Panc1 (cell line): ENCODE results near the gene DAB1. TPM values are rescaled to one million over a fixed set of nuclear protein-coding genes. Genes with fewer than 3 reads are reported as not detected.

Experiments
- ATAC-seq: fragments of 200-7000 bp; cut with Tn5 transposase; 2 replicates; pipeline ENCODE4 v1.9.1; 2020; ENCODE audit warnings: mild to moderate bottlenecking, moderate library complexity
- BruUV-seq: library from RNA; stranded (reverse); fragments of 400-500 nt; replicated peaks from 2 replicates; lab custom pipeline; 2021; lab: Mats Ljungman, UMichigan
- CTCF ChIA-PET: fragments of 300-600 bp; sonication (Branson Sonifier 250); formaldehyde crosslinking; loops from one replicate; lab custom pipeline; 2022; ENCODE audit warnings: antibody characterized with exemption; lab: Charles Lee
- POLR2A ChIA-PET: fragments of 300-600 bp; sonication (Branson Sonifier 250); formaldehyde crosslinking; loops from one replicate; lab custom pipeline; 2022; ENCODE audit warnings: antibody characterized with exemption; lab: Charles Lee
- DNase-seq: peaks from one replicate; pipeline ENCODE4 v3.0.0-alpha.2; 2010; ENCODE audit warnings: low read depth, low spot score
- H3K27ac ChIP-seq: 2 replicates; pipeline ENCODE4 v1.5.1; 2011; ENCODE audit warnings: mild to moderate bottlenecking, low read length, inconsistent platforms
- H3K27me3 ChIP-seq: fragments of 200-500 bp; sonication (Bioruptor generic); 2 replicates; pipeline ENCODE4 v1.6.0; 2014; ENCODE audit warnings: low read length, inconsistent platforms; ENCODE audit not compliant: control insufficient read depth, insufficient read depth
- H3K36me3 ChIP-seq: fragments of 200-500 bp; sonication (Bioruptor generic); 2 replicates; pipeline ENCODE4 v1.5.1; 2014; ENCODE audit warnings: inconsistent platforms, mild to moderate bottlenecking, low read length, moderate library complexity; ENCODE audit not compliant: control insufficient read depth, insufficient read depth
- H3K4me1 ChIP-seq: 2 replicates; pipeline ENCODE4 v1.5.1; 2011; ENCODE audit warnings: inconsistent platforms, mild to moderate bottlenecking, low read length, moderate library complexity; ENCODE audit not compliant: control insufficient read depth, insufficient read depth
- H3K4me3 ChIP-seq, 2 experiments: 2 replicates each; pipeline ENCODE4 v1.5.1; 2011 to 2012; ENCODE audit warnings: low read depth in 2 of 2, low read length in 2 of 2, mild to moderate bottlenecking in 2 of 2, inconsistent platforms in 1 of 2, moderate library complexity in 1 of 2
- H3K9me3 ChIP-seq: fragments of 200-500 bp; sonication (Bioruptor generic); 2 replicates; pipeline ENCODE4 v1.5.1; 2014; ENCODE audit warnings: low read depth, mild to moderate bottlenecking, inconsistent platforms, low read length, moderate library complexity; ENCODE audit not compliant: control insufficient read depth, insufficient read depth
- CTCF ChIP-seq: fragments of 450-650 bp; IDR thresholded peaks from 2 replicates; pipeline ENCODE4 v1.5.1; 2017; ENCODE audit warnings: mild to moderate bottlenecking
- POLR2AphosphoS5 ChIP-seq: IDR thresholded peaks from 2 replicates; pipeline ENCODE4 v1.6.1; 2012; ENCODE audit warnings: mild to moderate bottlenecking, low read depth, low read length, moderate library complexity
- SIN3A ChIP-seq: IDR thresholded peaks from 2 replicates; pipeline ENCODE4 v1.6.1; 2012; ENCODE audit warnings: low read depth, mild to moderate bottlenecking, low read length, moderate library complexity, borderline replicate concordance; ENCODE audit not compliant: insufficient read depth
- TCF7L2 ChIP-seq: IDR thresholded peaks from 2 replicates; pipeline ENCODE4 v1.6.1; 2011; ENCODE audit warnings: mild to moderate bottlenecking, low read depth, low read length, inconsistent platforms
- in situ Hi-C: cut with HindIII; loops from 2 replicates; pipeline ENCODE4 v1.10.0; 2016; ENCODE audit warnings: low sequenced_read_pairs, low pct_unique_long_range_greater_than_20kb
- intact Hi-C: fragments of 100-400 bp; cut with micrococcal nuclease; formaldehyde crosslinking; loops from one replicate; pipeline ENCODE4 v1.10.0; 2022; ENCODE audit not compliant: unreplicated experiment
- total RNA-seq: library from RNA; stranded (reverse); gene quantifications from one replicate; pipeline ENCODE4 v1.2.1, GENCODE V29; 2021; ENCODE audit not compliant: unreplicated experiment
- TF ChIP-seq, protein P1 (sequence below), 2 experiments: IDR thresholded peaks; 2 replicates each; pipeline ENCODE4 v1.6.1; 2011 to 2012; ENCODE audit warnings: low read depth in 2 of 2, control low read depth in 1 of 2, low read length in 1 of 2, mild to moderate bottlenecking in 1 of 2, moderate library complexity in 1 of 2; ENCODE audit not compliant: insufficient read depth in 1 of 2

The DAB1 gene
- total RNA-seq, 1 experiment from 2014 or later = 0.05 TPM

DNA sequence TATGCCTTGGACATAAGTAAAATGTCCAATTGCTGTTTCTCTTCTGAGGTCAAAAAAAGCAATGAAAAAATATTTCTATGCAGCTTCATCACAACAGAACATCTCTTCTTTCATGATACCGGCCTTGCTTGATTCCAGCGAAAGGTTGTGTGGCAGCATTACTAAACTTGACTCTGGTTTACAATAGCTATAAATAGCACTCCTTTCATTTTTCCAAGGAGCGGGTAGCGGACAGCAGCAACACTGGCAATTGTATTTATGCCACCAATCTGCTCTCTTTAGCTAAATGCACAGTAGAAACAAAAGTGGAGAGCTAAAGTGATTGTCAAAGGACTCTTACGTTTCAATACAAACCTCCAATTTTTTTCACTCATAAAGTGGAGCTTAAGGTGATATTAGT is 7.5 kb upstream of the DAB1 start:
- ChIA-PET CTCF (no interaction called here), POLR2A (interaction anchor here (0.7 kb wide), 1 partner anchor 1217 kb away, joined by 3 read pairs; no protein-coding TSS in a partner anchor)
- H3K27ac ChIP-seq = no peak overlapping the region
- no peak overlapping the region for H3K4me3 ChIP-seq
- H3K36me3 ChIP-seq = no peaks in the 10 kb centered on the region
- TF ChIP-seq POLR2AphosphoS5 (no peak), TCF7L2 (no peak), CTCF (no peak), SIN3A (no peak)
- TF ChIP-seq, protein P1, sequence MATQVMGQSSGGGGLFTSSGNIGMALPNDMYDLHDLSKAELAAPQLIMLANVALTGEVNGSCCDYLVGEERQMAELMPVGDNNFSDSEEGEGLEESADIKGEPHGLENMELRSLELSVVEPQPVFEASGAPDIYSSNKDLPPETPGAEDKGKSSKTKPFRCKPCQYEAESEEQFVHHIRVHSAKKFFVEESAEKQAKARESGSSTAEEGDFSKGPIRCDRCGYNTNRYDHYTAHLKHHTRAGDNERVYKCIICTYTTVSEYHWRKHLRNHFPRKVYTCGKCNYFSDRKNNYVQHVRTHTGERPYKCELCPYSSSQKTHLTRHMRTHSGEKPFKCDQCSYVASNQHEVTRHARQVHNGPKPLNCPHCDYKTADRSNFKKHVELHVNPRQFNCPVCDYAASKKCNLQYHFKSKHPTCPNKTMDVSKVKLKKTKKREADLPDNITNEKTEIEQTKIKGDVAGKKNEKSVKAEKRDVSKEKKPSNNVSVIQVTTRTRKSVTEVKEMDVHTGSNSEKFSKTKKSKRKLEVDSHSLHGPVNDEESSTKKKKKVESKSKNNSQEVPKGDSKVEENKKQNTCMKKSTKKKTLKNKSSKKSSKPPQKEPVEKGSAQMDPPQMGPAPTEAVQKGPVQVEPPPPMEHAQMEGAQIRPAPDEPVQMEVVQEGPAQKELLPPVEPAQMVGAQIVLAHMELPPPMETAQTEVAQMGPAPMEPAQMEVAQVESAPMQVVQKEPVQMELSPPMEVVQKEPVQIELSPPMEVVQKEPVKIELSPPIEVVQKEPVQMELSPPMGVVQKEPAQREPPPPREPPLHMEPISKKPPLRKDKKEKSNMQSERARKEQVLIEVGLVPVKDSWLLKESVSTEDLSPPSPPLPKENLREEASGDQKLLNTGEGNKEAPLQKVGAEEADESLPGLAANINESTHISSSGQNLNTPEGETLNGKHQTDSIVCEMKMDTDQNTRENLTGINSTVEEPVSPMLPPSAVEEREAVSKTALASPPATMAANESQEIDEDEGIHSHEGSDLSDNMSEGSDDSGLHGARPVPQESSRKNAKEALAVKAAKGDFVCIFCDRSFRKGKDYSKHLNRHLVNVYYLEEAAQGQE (IDR thresholded peaks at IDR 0.05; ENCODE audit: insufficient read depth in 1 of 2, low read depth in 2 of 2, low read length in 1 of 2) = no peak
- ATAC-seq = no peak
- intact Hi-C loops (no loop called here), in situ Hi-C loops (no loop called here)
- no peaks in the 10 kb centered on the region for H3K9me3 ChIP-seq
- BruUV-seq = no TSS peak
- H3K4me1 ChIP-seq = no peaks in the 10 kb centered on the region
- peaks cover 3% of the 10 kb centered on the region; the same call in 1 of the 2 replicates for H3K27me3 ChIP-seq
- DNase-seq = no peak

- Histone ChIP-seq H3K4me3 (peak overlapping the region; percentile 35 to 52), H3K27me3 (peaks cover 33% of the 10 kb centered on the region), H3K4me1 (peaks cover 6% of the 10 kb centered on the region), H3K9me3 (no peaks in the 10 kb centered on the region), H3K36me3 (no peaks in the 10 kb centered on the region), H3K27ac (no peak overlapping the region)
- DNase-seq (no peak), ATAC-seq (peak; percentile 72)
- BruUV-seq = no TSS peak
- ChIA-PET CTCF (no interaction called here), POLR2A (no interaction called here)
- TF ChIP-seq, protein P1 (IDR thresholded peaks at IDR 0.05; ENCODE audit: insufficient read depth in 1 of 2, low read depth in 2 of 2, low read length in 1 of 2) = no peak
- peak; percentile 84 for TF ChIP-seq CTCF
- in situ Hi-C loops = no loop called here
- intact Hi-C loops = no loop called here
These were observed 569 bp upstream of the DAB1 start for GRCh38 chr1:57424231-57425027.
